Left lung (tissue), 10 donors: ENCODE data around the gene FHIT. TPM values are rescaled to one million over a fixed set of nuclear protein-coding genes. Genes with fewer than 3 reads are reported as not detected.

Experiments
- ATAC-seq: fragments of 200-7000 bp; cut with Tn5 transposase; one replicate; pipeline ENCODE4 v1.9.1; 2020; ENCODE audit warnings: moderate library complexity
- DNase-seq, 4 donors: peaks; one replicate each; pipeline ENCODE4 v3.0.0-alpha.2; 2013 to 2020
- H3K27ac ChIP-seq, 2 donors: fragments of 200-600 bp; sonication (generic) in 1 of 2; one replicate each; pipeline versions ENCODE4 v1.5.0 to v1.8.0; 2020 to 2021
- H3K27me3 ChIP-seq, 2 donors: fragments of 200-600 bp; sonication (generic) in 1 of 2; one replicate each; pipeline versions ENCODE4 v1.5.0 to v1.8.0; 2020 to 2021
- H3K36me3 ChIP-seq, 2 donors: fragments of 200-600 bp; sonication (generic) in 1 of 2; one replicate each; pipeline versions ENCODE4 v1.5.0 to v1.8.0; 2020 to 2021
- H3K4me1 ChIP-seq, 2 donors: fragments of 200-600 bp; one replicate each; pipeline ENCODE4 v1.8.0; 2021
- H3K4me3 ChIP-seq, 2 donors: fragments of 200-600 bp; sonication (generic) in 1 of 2; one replicate each; pipeline versions ENCODE4 v1.5.0 to v1.8.0; 2020 to 2021; ENCODE audit warnings: mild to moderate bottlenecking in 1 of 2
- H3K9me3 ChIP-seq, 2 donors: fragments of 200-600 bp; sonication (generic) in 1 of 2; one replicate each; pipeline versions ENCODE4 v1.5.0 to v1.8.0; 2020 to 2021
- CTCF ChIP-seq, 2 donors: fragments of 200-600 bp; sonication (generic) in 1 of 2; IDR thresholded peaks; one replicate each; pipeline versions ENCODE4 v1.5.0 to v1.8.0; 2021; ENCODE audit warnings: antibody characterized with exemption in 2 of 2
- intact Hi-C, 2 donors: fragments of 100-400 bp; cut with DNase I; formaldehyde crosslinking; loops; one replicate each; pipeline versions ENCODE4 v1.11.2 to v1.14.2; 2022
- polyA plus RNA-seq, 6 donors: library from polyadenylated mRNA; unstranded; fragments of 120-200 nt; gene quantifications; one replicate each; pipeline ENCODE4 v1.2.1, GENCODE V29; 2013; ENCODE audit not compliant: insufficient read length in 6 of 6
- total RNA-seq, 2 donors: library from RNA; stranded (reverse); fragmentation: NEBNext Ultra II Directional; extraction: Animal tissue kit (Norgen Biotek cat#: 25700); gene quantifications; one replicate each; pipeline ENCODE4 v1.2.1, GENCODE V29; 2021
- donor health status: DM: no; HTN: yes; CAD: no.
- donor health status: DM: no; HTN: no; CAD: no.

The FHIT gene
- total and polyA plus RNA-seq, 8 donors = 8.5 to 16.3 (median 9.7) TPM

GRCh38 chr3:60125686-60126085 lies 1125.6 kb downstream of the FHIT start:
- ATAC-seq (no peak), DNase-seq (no peak)
- Histone ChIP-seq H3K27me3 (no peaks in the 10 kb centered on the region), H3K36me3 (no peaks in the 10 kb centered on the region), H3K27ac (no peak overlapping the region), H3K9me3 (no peaks in the 10 kb centered on the region), H3K4me3 (no peak overlapping the region), H3K4me1 (no peaks in the 10 kb centered on the region)
- intact Hi-C loops = no loop called here
- no peak for TF ChIP-seq CTCF (IDR thresholded peaks at IDR 0.05)

- TF ChIP-seq CTCF (IDR thresholded peaks at IDR 0.05) = no peak
These were observed 1131.0 kb downstream of the FHIT start for GRCh38 chr3:60120245-60120644.

GRCh38 chr3:60114191-60114590 lies 1137.1 kb downstream of the FHIT start:
- Histone ChIP-seq H3K4me1 (no peaks in the 10 kb centered on the region), H3K4me3 (no peak overlapping the region), H3K27ac (no peak overlapping the region), H3K36me3 (no peaks in the 10 kb centered on the region), H3K9me3 (no peaks in the 10 kb centered on the region), H3K27me3 (no peaks in the 10 kb centered on the region)
- ATAC-seq (no peak), DNase-seq (no peak)
- intact Hi-C loops = no loop called here
- no peak for TF ChIP-seq CTCF (IDR thresholded peaks at IDR 0.05)

More at GRCh38 chr3:60120245-60120644, 1131.0 kb downstream of the FHIT start:
- Histone ChIP-seq H3K9me3 (no peaks in the 10 kb centered on the region), H3K27ac (no peak overlapping the region), H3K4me3 (no peak overlapping the region), H3K27me3 (no peaks in the 10 kb centered on the region), H3K4me1 (no peaks in the 10 kb centered on the region), H3K36me3 (no peaks in the 10 kb centered on the region)
- DNase-seq = no peak
- intact Hi-C loops = no loop called here
- ATAC-seq = no peak

- no peak for TF ChIP-seq CTCF (IDR thresholded peaks at IDR 0.05)
- DNase-seq (no peak), ATAC-seq (no peak)
- intact Hi-C loops = no loop called here
- no peak overlapping the region for H3K27ac ChIP-seq
- H3K36me3 ChIP-seq = no peaks in the 10 kb centered on the region
- no peaks in the 10 kb centered on the region for H3K27me3 ChIP-seq
- no peaks in the 10 kb centered on the region for H3K9me3 ChIP-seq
- no peak overlapping the region for H3K4me3 ChIP-seq
- no peaks in the 10 kb centered on the region for H3K4me1 ChIP-seq
These were observed 1144.0 kb downstream of the FHIT start for GRCh38 chr3:60107275-60107674.

GRCh38 chr3:60102154-60102553 lies 1149.1 kb downstream of the FHIT start:
- H3K4me3 ChIP-seq = no peak overlapping the region
- no peak for DNase-seq
- ATAC-seq = no peak
- TF ChIP-seq CTCF (IDR thresholded peaks at IDR 0.05) = no peak
- H3K27me3 ChIP-seq = no peaks in the 10 kb centered on the region
- no peaks in the 10 kb centered on the region for H3K9me3 ChIP-seq
- H3K36me3 ChIP-seq = no peaks in the 10 kb centered on the region
- no peaks in the 10 kb centered on the region for H3K4me1 ChIP-seq
- H3K27ac ChIP-seq = no peak overlapping the region
- intact Hi-C loops = no loop called here
